ENCODE measurements around the gene GASK1B. TPM values are rescaled to one million over a fixed set of nuclear protein-coding genes. Genes with fewer than 3 reads are reported as not detected.

GASK1B gene
- total and polyA plus RNA-seq, 9 donors: 32.9 to 78.4 (median 58.4) TPM

DNA sequence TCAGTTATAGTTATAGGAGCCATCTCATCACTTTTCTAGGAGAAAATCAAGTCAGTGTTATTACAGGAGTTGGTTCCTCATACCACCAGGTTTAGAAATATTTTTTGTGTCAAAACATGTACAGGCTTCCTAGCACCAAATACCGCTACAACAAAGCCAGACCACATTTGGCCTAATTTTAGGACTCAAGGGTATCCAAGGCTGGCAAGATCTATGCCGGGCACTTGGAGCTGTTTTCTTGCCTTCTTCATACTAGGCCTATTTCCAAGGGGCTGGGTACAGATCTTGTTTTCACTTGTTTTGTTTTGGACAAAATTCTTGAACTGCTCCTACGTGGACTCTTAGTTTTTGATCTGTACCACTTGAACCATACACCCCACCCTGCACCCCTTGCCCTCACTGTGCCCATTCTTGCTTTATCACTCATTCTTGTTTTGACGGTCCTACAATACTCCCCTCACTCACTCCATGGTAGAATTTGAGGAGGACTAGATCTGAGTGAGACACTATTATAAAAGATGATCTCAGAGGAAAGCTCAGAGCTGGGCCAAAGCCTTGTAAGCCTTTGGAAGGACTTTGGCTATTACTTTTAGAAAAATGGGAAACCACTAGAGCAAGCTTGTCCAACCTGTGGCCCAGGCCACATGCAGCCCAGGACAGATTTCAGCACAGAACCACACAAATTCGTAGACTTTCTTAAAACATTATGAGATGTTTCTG, 19.8 kb upstream of the GASK1B start:
- no peak for DNase-seq
- Histone ChIP-seq H3K27me3 (ENCODE audit: control insufficient read depth, insufficient read depth, low read length) (no peaks in the 10 kb centered on the region), H3K27ac (ENCODE audit: low read length) (no peak overlapping the region), H3K36me3 (ENCODE audit: control insufficient read depth, insufficient read depth, low read length) (no peaks in the 10 kb centered on the region), H3K4me3 (ENCODE audit: low read length) (no peak overlapping the region), H3K4me1 (ENCODE audit: control insufficient read depth, insufficient read depth, low read length) (no peaks in the 10 kb centered on the region), H3K9me3 (replicated peaks; ENCODE audit: control insufficient read depth, low read depth, low read length) (no peaks in the 10 kb centered on the region)
- 89% methylated on average over 3 of the region's 5 CpGs for WGBS (ENCODE audit: insufficient coverage)

DNA sequence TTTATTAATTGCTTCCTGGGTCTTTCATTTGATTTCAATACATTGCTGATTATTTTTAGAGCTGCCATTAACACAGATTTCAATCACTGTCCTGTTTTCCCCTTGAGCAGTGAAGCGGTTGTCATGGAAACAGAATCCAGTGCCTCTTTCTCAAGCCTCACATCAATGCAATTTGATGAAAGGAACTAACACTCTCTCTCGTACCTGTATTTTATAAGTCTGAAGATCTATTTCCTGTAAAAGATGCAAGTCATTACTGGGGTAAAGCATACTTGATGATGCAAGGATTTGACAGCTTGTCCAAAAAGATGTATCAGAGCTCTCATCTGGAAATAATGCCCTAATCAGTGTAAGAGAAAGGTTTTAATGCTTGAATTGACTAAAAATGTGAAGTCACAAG, 17.9 kb upstream of the GASK1B start:
- no CpG with 5 or more reads among the region's 2 CpGs for WGBS (ENCODE audit: insufficient coverage)
- Histone ChIP-seq H3K36me3 (ENCODE audit: control insufficient read depth, insufficient read depth, low read length) (no peaks in the 10 kb centered on the region), H3K9me3 (replicated peaks; ENCODE audit: control insufficient read depth, low read depth, low read length) (no peaks in the 10 kb centered on the region), H3K4me1 (ENCODE audit: control insufficient read depth, insufficient read depth, low read length) (no peaks in the 10 kb centered on the region), H3K27me3 (ENCODE audit: control insufficient read depth, insufficient read depth, low read length) (no peaks in the 10 kb centered on the region), H3K4me3 (ENCODE audit: low read length) (no peak overlapping the region), H3K27ac (ENCODE audit: low read length) (no peak overlapping the region)
- no peak for DNase-seq

DNA sequence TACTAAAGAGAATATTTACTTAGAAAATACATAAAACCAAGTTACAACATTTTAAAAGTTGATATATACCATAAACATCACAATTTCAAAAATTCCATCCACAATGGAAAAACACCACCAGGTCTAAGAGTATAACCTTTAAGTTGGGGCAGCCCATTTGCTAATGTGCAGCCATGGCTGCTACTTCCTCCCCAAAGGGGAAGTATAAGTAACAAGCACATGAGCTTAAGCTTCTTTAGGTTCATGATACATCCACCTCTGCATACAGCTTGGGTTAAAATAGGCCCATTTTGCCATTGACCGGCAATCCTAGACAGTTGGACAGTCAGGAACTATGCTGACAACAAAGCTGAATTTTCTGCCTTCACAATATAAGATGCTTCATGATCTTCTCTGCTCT, 16.6 kb upstream of the GASK1B start:
- no peaks in the 10 kb centered on the region for H3K4me1 ChIP-seq (ENCODE audit: control insufficient read depth, insufficient read depth, low read length)
- no peaks in the 10 kb centered on the region for H3K9me3 ChIP-seq (replicated peaks; ENCODE audit: control insufficient read depth, low read depth, low read length)
- H3K27ac ChIP-seq (ENCODE audit: low read length): no peak overlapping the region
- no peaks in the 10 kb centered on the region for H3K36me3 ChIP-seq (ENCODE audit: control insufficient read depth, insufficient read depth, low read length)
- H3K4me3 ChIP-seq (ENCODE audit: low read length): no peak overlapping the region
- no peaks in the 10 kb centered on the region for H3K27me3 ChIP-seq (ENCODE audit: control insufficient read depth, insufficient read depth, low read length)
- WGBS (ENCODE audit: insufficient coverage): 100% methylated on average over 1 of the region's 1 CpG
- no peak for DNase-seq

DNA sequence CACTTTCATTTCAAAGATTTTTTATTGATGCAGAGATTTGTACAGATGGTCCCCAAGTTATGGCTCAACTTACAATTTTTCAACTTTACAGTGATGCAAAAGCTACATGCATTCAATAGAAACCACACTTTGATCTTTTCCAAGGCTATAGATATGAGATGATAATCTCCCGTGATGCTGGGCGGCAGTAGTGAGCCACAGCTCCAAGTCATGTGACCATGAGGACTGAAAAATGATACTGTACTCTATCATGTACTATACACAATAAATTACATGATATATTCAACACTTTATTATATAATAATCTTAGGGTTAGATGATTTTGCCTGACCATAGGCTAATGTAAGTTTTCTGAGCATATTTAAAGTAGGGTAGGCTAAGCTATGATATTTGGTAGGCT, 14.0 kb upstream of the GASK1B start:
- Histone ChIP-seq H3K27me3 (ENCODE audit: control insufficient read depth, insufficient read depth, low read length) (no peaks in the 10 kb centered on the region), H3K36me3 (ENCODE audit: control insufficient read depth, insufficient read depth, low read length) (no peaks in the 10 kb centered on the region), H3K4me1 (ENCODE audit: control insufficient read depth, insufficient read depth, low read length) (no peaks in the 10 kb centered on the region), H3K27ac (ENCODE audit: low read length) (no peak overlapping the region), H3K9me3 (replicated peaks; ENCODE audit: control insufficient read depth, low read depth, low read length) (no peaks in the 10 kb centered on the region), H3K4me3 (ENCODE audit: low read length) (no peak overlapping the region)
- WGBS (ENCODE audit: insufficient coverage): no CpG with 5 or more reads among the region's 2 CpGs
- DNase-seq: no peak

DNA sequence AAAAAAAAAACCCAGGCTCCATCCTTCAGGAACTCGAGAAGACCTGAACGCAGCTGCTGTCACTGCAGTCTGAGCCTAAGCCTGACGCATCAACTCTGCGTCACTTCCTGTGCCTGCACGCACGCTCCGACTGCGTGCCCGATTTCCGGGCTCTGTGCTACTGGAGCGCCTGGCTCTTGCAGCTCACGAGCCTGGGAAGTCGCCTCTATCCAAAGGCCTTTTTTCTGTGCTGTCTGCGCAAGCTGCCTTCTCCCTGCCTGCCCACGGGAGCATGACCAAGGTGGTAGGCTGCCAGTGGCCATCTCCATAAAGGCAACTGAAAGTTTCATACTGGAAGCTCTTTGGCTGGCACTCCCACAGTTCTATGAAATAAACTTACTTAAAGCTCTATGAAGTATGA, 9.9 kb upstream of the GASK1B start:
- no peaks in the 10 kb centered on the region for H3K27me3 ChIP-seq (ENCODE audit: control insufficient read depth, insufficient read depth, low read length)
- peak; percentile 49 for DNase-seq
- H3K4me1 ChIP-seq (ENCODE audit: control insufficient read depth, insufficient read depth, low read length): no peaks in the 10 kb centered on the region
- no peaks in the 10 kb centered on the region for H3K9me3 ChIP-seq (replicated peaks; ENCODE audit: control insufficient read depth, low read depth, low read length)
- H3K4me3 ChIP-seq (ENCODE audit: low read length): no peak overlapping the region
- WGBS (ENCODE audit: insufficient coverage): 75% methylated on average over 15 of the region's 15 CpGs
- no peak overlapping the region for H3K27ac ChIP-seq (ENCODE audit: low read length)
- H3K36me3 ChIP-seq (ENCODE audit: control insufficient read depth, insufficient read depth, low read length): no peaks in the 10 kb centered on the region

DNA sequence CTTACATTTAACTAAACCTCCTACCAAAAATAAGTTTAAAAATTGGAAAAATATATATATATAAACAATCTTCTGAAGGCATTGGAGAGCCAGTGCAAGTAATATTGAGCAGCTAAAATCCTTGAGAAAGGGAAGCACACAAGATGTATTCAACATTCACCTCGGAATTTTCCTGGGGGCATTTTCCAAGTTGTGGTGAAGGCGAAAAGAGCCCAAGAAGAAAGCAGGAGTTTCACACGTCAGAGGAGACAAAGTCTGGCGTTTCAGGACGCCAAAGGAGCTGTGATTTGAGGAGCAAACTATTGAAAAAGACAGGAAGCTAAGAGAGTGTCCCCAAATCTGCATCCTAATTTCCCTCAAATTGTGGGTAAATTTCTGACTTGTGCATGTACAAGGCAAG, 9.1 kb upstream of the GASK1B start:
- Histone ChIP-seq H3K4me1 (ENCODE audit: control insufficient read depth, insufficient read depth, low read length) (no peaks in the 10 kb centered on the region), H3K27me3 (ENCODE audit: control insufficient read depth, insufficient read depth, low read length) (no peaks in the 10 kb centered on the region), H3K4me3 (ENCODE audit: low read length) (no peak overlapping the region), H3K36me3 (ENCODE audit: control insufficient read depth, insufficient read depth, low read length) (no peaks in the 10 kb centered on the region), H3K9me3 (replicated peaks; ENCODE audit: control insufficient read depth, low read depth, low read length) (no peaks in the 10 kb centered on the region), H3K27ac (ENCODE audit: low read length) (no peak overlapping the region)
- WGBS (ENCODE audit: insufficient coverage): 62% methylated on average over 5 of the region's 5 CpGs
- no peak for DNase-seq

DNA sequence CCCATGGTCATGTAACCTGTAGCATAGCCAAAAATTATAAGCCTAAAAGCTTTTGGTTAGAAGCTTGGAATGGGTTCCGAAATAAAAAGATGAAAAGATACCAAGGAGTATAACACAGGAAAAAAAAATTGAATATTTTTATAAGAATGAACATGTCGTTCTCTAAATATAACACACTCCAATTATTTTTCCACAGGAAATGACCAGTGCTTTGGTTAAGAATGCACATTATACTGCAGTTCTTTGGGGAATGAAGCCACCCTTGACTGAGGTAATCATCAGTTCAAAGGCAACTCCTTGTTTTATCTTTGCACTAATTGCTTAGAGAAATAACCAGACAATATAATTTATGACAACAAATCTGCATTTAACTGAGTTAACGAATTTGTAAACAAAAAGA, 6.6 kb upstream of the GASK1B start:
- H3K27ac ChIP-seq (ENCODE audit: low read length): no peak overlapping the region
- H3K27me3 ChIP-seq (ENCODE audit: control insufficient read depth, insufficient read depth, low read length): no peaks in the 10 kb centered on the region
- no peak overlapping the region for H3K4me3 ChIP-seq (ENCODE audit: low read length)
- H3K36me3 ChIP-seq (ENCODE audit: control insufficient read depth, insufficient read depth, low read length): no peaks in the 10 kb centered on the region
- H3K4me1 ChIP-seq (ENCODE audit: control insufficient read depth, insufficient read depth, low read length): no peaks in the 10 kb centered on the region
- WGBS (ENCODE audit: insufficient coverage): no CpG with 5 or more reads among the region's 3 CpGs
- no peaks in the 10 kb centered on the region for H3K9me3 ChIP-seq (replicated peaks; ENCODE audit: control insufficient read depth, low read depth, low read length)
- no peak for DNase-seq

DNA sequence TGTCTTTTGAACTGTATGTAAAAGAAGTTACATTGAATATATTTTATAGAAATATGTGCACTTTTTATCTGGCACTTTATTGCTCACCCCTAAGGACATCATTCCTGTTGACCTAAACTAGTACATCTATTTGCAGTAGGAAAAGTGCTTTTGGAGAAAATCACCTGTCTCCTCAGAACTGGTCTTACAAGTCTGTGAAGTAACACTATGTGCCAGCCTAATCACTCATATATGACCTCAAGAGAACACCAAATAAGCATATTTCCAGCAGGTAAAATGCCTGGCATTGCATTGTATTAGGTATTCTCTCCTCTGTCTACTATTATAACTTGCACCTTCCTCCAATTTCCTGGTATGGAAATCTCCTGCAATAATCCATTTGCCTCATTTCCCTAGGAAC, 4.0 kb upstream of the GASK1B start:
- Histone ChIP-seq H3K27me3 (ENCODE audit: control insufficient read depth, insufficient read depth, low read length) (no peaks in the 10 kb centered on the region), H3K4me3 (ENCODE audit: low read length) (no peak overlapping the region), H3K36me3 (ENCODE audit: control insufficient read depth, insufficient read depth, low read length) (no peaks in the 10 kb centered on the region), H3K9me3 (replicated peaks; ENCODE audit: control insufficient read depth, low read depth, low read length) (no peaks in the 10 kb centered on the region), H3K27ac (ENCODE audit: low read length) (no peak overlapping the region), H3K4me1 (ENCODE audit: control insufficient read depth, insufficient read depth, low read length) (peaks cover 2% of the 10 kb centered on the region)
- no peak for DNase-seq

DNA sequence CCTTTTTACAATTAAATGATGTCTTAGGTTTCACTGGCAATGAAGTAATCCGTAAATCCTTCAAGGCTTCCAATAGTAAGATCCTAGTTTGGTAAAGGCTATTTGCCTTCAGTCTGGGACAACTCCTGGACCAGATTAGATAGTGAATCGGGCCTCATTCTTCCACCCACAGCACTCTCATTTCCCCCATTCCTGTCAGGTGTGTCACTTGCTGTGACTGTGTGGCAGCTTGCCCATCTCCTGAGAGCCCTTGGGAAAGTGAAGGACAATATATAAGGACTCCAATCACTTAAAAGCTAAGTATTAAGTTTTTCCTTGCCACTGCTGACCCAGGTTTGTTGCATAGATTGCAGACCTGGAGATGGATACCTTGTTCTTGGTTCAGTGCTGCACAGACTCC, 3.3 kb upstream of the GASK1B start:
- no peak overlapping the region for H3K4me3 ChIP-seq (ENCODE audit: low read length)
- H3K27me3 ChIP-seq (ENCODE audit: control insufficient read depth, insufficient read depth, low read length): no peaks in the 10 kb centered on the region
- peaks cover 4% of the 10 kb centered on the region for H3K4me1 ChIP-seq (ENCODE audit: control insufficient read depth, insufficient read depth, low read length)
- H3K9me3 ChIP-seq (replicated peaks; ENCODE audit: control insufficient read depth, low read depth, low read length): no peaks in the 10 kb centered on the region
- H3K36me3 ChIP-seq (ENCODE audit: control insufficient read depth, insufficient read depth, low read length): no peaks in the 10 kb centered on the region
- H3K27ac ChIP-seq (ENCODE audit: low read length): no peak overlapping the region
- no peak for DNase-seq
- WGBS (ENCODE audit: insufficient coverage): no CpG with 5 or more reads among the region's 2 CpGs

DNA sequence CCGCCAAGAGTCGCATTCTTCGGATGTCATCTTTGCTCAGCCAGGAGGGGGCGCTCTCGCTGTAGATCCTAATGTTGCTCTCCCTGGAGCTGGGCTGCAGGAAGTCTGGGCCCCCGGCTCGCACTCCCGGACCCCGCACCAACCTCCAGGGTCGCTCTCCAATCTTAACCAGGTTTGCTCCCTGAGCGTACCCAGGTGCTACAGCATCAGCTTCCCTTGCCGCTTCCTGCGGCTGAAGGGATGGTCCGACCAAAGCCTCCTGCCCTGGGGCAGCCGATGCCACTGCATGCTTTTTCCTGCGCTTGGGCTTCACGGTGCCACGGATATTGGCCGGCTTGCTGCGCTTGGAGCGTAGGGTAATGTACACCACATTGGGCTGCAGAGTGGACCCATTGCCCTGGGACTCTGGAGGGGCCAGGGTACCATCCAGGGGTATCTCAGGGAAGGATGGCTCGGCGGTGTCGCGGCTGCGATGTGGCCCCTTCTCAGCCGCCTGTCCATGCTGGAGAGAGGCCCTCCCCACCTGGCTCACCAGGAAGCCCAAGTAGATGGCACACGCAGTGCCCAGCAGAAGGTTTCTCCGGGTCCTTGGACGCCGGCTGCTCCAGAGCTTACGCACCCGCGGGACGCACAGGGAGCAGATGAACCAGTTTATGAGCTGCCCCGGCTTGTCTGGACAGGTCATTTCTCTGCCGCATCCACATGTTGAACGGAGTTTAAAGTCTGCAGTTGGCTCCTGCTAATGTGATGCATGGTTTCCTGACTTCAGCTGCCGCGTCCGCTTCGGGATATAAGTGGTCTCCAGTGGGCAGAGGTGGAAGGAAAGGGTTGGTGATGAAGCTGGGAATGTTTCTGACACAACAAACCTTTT, 1.9 kb downstream of the GASK1B start:
- no peaks in the 10 kb centered on the region for H3K9me3 ChIP-seq (replicated peaks; ENCODE audit: control insufficient read depth, low read depth, low read length)
- peak overlapping the region; percentile 86 for H3K27ac ChIP-seq (ENCODE audit: low read length)
- H3K4me3 ChIP-seq (ENCODE audit: low read length): peak overlapping the region; percentile 39
- 64% methylated on average over 37 of the region's 42 CpGs for WGBS (ENCODE audit: insufficient coverage)
- DNase-seq: peak; percentile 68
- H3K36me3 ChIP-seq (ENCODE audit: control insufficient read depth, insufficient read depth, low read length): no peaks in the 10 kb centered on the region
- H3K4me1 ChIP-seq (ENCODE audit: control insufficient read depth, insufficient read depth, low read length): peaks cover 12% of the 10 kb centered on the region
- no peaks in the 10 kb centered on the region for H3K27me3 ChIP-seq (ENCODE audit: control insufficient read depth, insufficient read depth, low read length)

Data from muscle of leg (tissue), 11 donors.